ENCODE results near the gene PDK2. TPM values are rescaled to one million over a fixed set of nuclear protein-coding genes. Genes with fewer than 3 reads are reported as not detected.
A peak's percentile ranks its signal among the peaks of the same experiment; 100 is the strongest.

Gene PDK2
- total RNA-seq, 1 experiment from 2014 or later: 13.7 TPM

DNA sequence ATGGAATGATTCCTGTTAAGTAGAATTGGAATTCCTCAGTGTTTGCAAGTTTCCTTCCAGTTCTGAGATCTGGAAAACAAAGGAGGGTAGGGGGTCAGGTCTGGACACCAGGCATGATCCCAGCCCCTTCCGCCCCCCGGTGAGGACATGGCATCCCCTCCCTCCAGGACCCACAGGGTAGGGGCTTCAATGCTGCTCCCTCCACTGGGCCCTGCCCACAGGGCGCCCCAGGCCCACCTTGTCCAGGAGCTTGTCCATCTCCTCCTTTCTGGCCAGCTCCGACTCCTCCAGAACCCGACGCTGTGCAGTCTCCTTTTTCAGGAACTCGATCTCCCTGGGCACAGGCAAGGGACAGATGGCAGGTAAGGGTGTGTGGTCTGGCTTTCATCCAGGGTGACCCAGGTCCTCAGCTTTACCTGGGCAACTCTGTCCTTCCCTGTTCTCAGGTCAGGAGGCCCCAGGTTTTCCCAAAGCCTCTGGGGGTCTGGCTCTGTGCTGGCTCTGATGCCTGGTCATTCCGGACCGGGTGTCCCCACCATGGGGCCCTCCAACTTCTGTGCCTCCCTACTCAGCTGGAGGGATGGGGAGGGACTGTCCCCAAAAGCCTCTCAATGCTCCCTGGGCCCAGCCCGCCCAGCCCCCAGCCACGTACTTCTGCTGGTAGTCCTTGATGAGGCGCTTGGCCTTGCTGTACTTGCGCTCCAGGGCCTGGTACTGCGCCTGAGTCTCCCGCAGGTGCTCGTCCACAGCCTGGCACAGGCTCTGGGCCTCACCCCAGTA lies 40.4 kb downstream of the PDK2 start:
- DNase-seq (ENCODE audit: low spot score): no peak

DNA sequence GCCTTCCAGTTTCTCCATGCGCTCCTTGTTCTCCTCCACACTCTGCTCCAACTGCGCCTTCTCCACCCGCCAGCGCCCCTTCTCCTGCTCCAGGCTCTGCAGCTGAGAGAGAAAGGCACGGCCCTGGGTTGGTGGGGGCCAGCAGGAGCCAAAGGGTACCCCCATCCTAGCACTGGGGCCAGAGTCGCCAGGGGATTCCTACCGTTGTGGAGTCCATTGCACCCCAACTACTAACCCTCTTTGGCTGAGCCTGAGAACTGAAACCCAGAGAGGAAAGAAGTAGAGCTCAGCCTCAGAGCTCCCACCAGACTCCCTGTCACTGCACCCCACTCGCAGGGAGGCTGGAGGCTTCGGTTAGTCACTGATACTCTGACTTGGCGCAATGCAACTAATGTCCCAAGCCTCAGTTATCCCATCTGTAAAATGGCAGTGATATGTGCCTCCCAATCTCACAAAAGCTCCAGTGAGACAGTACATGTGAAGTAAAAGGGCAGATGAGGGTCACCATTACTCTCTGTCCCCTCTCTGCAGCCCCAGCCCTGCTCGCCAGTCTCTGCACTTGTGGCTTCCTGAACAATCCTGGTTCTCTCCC lies 41.0 kb downstream of the PDK2 start:
- DNase-seq (ENCODE audit: low spot score): no peak

DNA sequence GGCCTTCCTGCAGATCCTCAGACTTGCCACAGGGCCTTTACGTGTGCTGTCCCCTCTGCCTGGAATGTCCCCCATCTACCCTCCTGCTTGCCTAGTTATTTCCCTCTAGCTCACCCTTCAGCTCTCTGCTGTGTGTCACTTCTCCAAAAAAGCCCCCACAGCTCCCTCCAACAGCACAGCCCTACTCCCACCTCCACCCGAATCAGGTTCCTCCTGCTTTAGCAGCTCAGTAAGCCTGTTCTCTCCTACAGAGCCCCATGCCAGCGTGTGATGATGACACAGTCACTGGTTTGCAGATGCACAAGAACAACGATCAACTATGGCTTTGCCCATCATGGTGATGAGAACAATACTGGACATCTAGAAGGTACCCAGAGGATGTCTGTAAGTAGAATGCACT lies 41.9 kb downstream of the PDK2 start:
- no peak for DNase-seq (ENCODE audit: low spot score)

- DNase-seq (ENCODE audit: low spot score): no peak
Measured at GRCh38 chr17:50139185-50139783, 44.1 kb downstream of the PDK2 start.

- DNase-seq (ENCODE audit: low spot score): peak; percentile 78
Measured at GRCh38 chr17:50139950-50140885, 45.1 kb downstream of the PDK2 start.

- DNase-seq (ENCODE audit: low spot score): no peak
Measured at GRCh38 chr17:50141026-50141744, 46.0 kb downstream of the PDK2 start.

DNA sequence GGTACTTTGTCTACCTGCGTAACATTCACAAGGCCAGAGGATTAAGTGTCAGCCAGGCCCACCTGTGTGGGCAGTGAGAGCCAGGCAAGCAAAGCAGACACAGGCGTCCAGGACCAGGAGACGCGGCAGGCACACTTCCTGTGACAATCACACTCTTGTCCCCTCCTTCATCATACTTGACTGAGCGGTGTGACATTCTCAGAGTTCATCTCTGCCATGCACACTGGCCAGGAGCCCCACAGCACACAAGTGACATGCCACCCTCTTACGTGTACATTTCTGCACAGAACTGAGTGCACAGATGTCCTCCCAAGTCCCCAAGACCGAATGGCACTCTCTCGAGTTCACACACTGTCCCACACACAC lies 46.6 kb downstream of the PDK2 start:
- DNase-seq (ENCODE audit: low spot score): no peak

DNA sequence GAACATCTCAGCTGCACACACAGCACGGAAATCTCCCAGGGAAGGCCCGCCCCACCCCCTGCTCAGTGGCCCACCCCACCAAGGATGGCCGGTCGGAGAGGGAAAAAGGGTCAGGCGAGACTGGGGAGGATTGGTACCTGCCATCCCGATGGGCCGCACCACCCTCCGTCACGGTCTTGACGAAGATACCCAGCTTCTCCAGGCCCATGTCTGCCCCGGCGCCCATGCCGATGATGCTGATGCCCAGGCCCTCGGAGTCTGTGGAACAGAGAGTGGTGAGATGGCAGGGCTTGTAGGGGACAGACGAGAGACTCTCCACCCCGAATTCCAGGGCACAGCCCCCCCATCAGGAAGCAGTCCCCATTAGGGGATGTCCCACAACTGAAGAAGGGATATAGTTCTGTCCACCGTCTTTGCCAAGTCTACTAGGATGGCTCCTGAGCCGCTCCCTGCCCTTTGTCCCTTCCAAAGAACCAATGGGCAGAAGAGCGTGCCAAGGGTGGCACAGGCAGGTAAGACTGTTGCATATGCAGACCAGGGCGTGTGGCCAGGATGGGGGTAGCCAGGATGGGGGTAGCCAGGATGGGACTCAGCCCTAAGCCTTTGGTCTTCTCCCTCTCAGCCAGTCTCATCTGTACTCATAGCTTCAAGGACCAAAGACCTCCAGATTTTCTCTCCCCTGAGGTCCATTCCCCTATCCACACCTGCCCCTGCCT lies 48.5 kb downstream of the PDK2 start:
- DNase-seq (ENCODE audit: low spot score): no peak

- no peak for DNase-seq (ENCODE audit: low spot score)
Measured at GRCh38 chr17:50144355-50144754, 49.2 kb downstream of the PDK2 start.

GRCh38 chr17:50144845-50145531 lies 49.8 kb downstream of the PDK2 start:
- DNase-seq (ENCODE audit: low spot score): no peak

- DNase-seq (ENCODE audit: low spot score): no peak
Measured at GRCh38 chr17:50145532-50146229, 50.5 kb downstream of the PDK2 start.

GRCh38 chr17:50146230-50146926 lies 51.2 kb downstream of the PDK2 start:
- DNase-seq (ENCODE audit: low spot score): no peak

DNA sequence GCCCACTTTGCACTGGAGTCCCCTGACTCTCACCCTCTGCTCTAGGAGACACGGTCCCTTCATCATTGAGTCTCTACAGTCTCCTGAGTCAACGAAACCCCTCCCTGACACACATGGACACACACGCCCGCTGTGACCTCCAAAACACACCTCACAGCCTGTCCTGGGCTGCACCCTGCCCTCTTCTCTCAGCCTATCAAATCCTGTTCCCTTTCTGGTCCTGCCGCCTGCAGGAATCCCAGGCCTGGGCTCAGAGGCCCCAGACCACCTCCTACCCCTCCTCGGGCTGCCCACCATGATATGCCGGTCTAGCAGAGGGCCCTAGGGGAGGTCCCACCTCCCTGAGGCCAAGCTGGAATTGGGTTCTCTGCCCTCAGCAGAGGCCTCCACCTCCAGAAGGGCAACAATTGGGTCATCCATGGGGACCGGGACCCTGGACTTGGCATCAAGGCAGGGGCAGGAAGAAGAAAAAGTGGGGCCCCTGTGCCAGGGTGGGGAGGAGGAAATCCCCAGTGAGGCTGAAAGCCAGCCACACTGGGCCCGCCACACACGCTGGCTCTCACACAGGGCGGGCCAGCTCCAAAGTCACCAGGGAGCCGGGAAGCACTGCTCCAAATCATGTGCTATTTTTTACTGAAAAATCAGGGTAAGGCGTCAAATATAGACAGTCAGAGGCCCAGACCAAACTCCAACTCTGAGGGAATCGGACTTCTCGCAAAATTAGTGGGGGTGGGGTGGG lies 51.9 kb downstream of the PDK2 start:
- DNase-seq (ENCODE audit: low spot score): no peak

DNA sequence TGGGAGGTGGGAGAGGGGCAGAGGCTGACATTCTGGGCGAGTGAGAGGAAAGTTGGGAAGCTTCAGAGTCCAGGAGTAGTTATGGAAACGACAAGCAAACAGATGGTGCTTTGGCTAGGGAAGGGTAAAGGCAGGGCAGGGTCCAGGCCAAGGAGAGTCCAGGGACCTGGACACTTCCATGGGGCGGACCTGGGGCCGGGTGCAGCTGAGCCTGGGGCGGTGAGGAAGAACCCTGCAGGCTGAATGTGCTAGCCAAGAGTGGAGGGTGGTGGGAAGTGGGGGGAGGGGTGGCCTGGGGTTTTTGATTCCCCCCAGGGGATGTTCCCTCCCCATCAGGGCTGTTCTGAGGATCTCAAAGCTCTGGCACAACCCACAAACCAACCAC lies 52.7 kb downstream of the PDK2 start:
- no peak for DNase-seq (ENCODE audit: low spot score)

- no peak for DNase-seq (ENCODE audit: low spot score)
Measured at GRCh38 chr17:50148226-50149090, 53.3 kb downstream of the PDK2 start.

GRCh38 chr17:50149091-50149416 lies 53.9 kb downstream of the PDK2 start:
- DNase-seq (ENCODE audit: low spot score): no peak

Data from A172 (cell line).